ENCODE data around the gene FYN.
"Not testable (repeated sequence)": the region's sequence is repeated elsewhere in the genome, so short reads cannot be mapped to it uniquely, and the experiment has no call there.

Gene FYN

GRCh38 chr6:111894951-111895350 is 21.7 kb upstream of the FYN start:
- TF ChIP-seq CTCF (IDR thresholded peaks at IDR 0.05; ENCODE audit: insufficient read depth, low read depth, low read length, missing control alignments): no peak
- DNase-seq (ENCODE audit: low read depth): no peak
- no peak overlapping the region for H3K4me3 ChIP-seq (ENCODE audit: low read depth, low read length)

GRCh38 chr6:111894272-111894671 is 21.0 kb upstream of the FYN start:
- DNase-seq (ENCODE audit: low read depth): no peak
- no peak for TF ChIP-seq CTCF (IDR thresholded peaks at IDR 0.05; ENCODE audit: insufficient read depth, low read depth, low read length, missing control alignments)
- H3K4me3 ChIP-seq (ENCODE audit: low read depth, low read length): no peak overlapping the region

- no peak for DNase-seq (ENCODE audit: low read depth)
- TF ChIP-seq CTCF (IDR thresholded peaks at IDR 0.05; ENCODE audit: insufficient read depth, low read depth, low read length, missing control alignments): no peak
- H3K4me3 ChIP-seq (ENCODE audit: low read depth, low read length): no peak overlapping the region
Measured at GRCh38 chr6:111892431-111892830, 19.2 kb upstream of the FYN start.

GRCh38 chr6:111890988-111891387 is 17.7 kb upstream of the FYN start:
- no peak for TF ChIP-seq CTCF (IDR thresholded peaks at IDR 0.05; ENCODE audit: insufficient read depth, low read depth, low read length, missing control alignments)
- no peak overlapping the region for H3K4me3 ChIP-seq (ENCODE audit: low read depth, low read length)
- no peak for DNase-seq (ENCODE audit: low read depth)

GRCh38 chr6:111888928-111889695 is 15.9 kb upstream of the FYN start:
- TF ChIP-seq CTCF (IDR thresholded peaks at IDR 0.05; ENCODE audit: insufficient read depth, low read depth, low read length, missing control alignments): no peak
- H3K4me3 ChIP-seq (ENCODE audit: low read depth, low read length): no peak overlapping the region
- DNase-seq (ENCODE audit: low read depth): no peak

- H3K4me3 ChIP-seq (ENCODE audit: low read depth, low read length): not testable (repeated sequence)
Measured at GRCh38 chr6:111886793-111887192, 13.5 kb upstream of the FYN start.

GRCh38 chr6:111885373-111886027 is 12.2 kb upstream of the FYN start:
- DNase-seq (ENCODE audit: low read depth): no peak
- H3K4me3 ChIP-seq (ENCODE audit: low read depth, low read length): no peak overlapping the region
- TF ChIP-seq CTCF (IDR thresholded peaks at IDR 0.05; ENCODE audit: insufficient read depth, low read depth, low read length, missing control alignments): no peak

More at GRCh38 chr6:111886793-111887192, 13.5 kb upstream of the FYN start:
- not testable (repeated sequence) for DNase-seq (ENCODE audit: low read depth)
